PFSK-1 (cell line): ENCODE measurements around the gene TPK1.

Source experiments
- FOXP2 ChIP-seq: optimal IDR thresholded peaks from 2 replicates; pipeline ENCODE3; 2011; ENCODE audit warnings: borderline replicate concordance, control low read depth, inconsistent platforms; ENCODE audit not compliant: insufficient read depth; ENCODE audit errors: extremely low read length, extremely low read depth
- POLR2AphosphoS5 ChIP-seq: IDR thresholded peaks from 2 replicates; pipeline ENCODE4 v1.6.1; 2012; ENCODE audit warnings: low read depth, mild to moderate bottlenecking, control low read depth, low read length, moderate library complexity
- SIN3A ChIP-seq: IDR thresholded peaks from 2 replicates; pipeline ENCODE4 v1.6.1; 2012; ENCODE audit warnings: mild to moderate bottlenecking, low read length, moderate library complexity, borderline replicate concordance; ENCODE audit not compliant: insufficient read depth
- TAF1 ChIP-seq: IDR thresholded peaks from 2 replicates; pipeline ENCODE4 v1.6.1; 2012; ENCODE audit warnings: low read length, control low read depth, borderline replicate concordance; ENCODE audit not compliant: insufficient read depth
- TF ChIP-seq, protein P1 (sequence below), 2 experiments: IDR thresholded peaks; 2 replicates each; pipeline versions ENCODE4 v1.6.1 to v1.8.0; 2011 to 2012; ENCODE audit warnings: low read depth in 2 of 2, low read length in 2 of 2, control low read depth in 1 of 2, inconsistent platforms in 1 of 2, mild to moderate bottlenecking in 1 of 2, moderate library complexity in 1 of 2; ENCODE audit not compliant: insufficient read depth in 1 of 2

The TPK1 gene

DNA sequence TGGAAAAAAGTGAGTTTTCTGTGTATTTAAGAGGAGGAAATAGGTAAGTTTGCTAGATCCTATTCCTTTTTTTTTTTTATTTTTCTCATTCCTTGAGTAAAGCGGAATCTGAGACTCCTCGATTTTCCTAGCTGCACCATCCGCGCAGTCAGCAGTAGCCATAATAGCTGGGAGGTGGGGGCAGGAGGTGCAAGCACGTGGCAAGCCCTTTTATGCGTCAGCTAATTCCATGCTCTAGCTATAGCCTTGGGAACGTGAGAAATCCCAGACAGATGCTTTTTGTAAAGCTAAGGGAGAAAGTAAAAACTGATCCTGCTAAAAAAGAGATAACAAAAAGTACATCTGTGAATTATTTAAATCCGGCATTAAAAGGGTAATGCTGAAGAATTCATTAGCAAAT lies 33.2 kb upstream of the TPK1 start:
- no peak for TF ChIP-seq FOXP2
- TF ChIP-seq SIN3A = no peak
- TF ChIP-seq, protein P1, sequence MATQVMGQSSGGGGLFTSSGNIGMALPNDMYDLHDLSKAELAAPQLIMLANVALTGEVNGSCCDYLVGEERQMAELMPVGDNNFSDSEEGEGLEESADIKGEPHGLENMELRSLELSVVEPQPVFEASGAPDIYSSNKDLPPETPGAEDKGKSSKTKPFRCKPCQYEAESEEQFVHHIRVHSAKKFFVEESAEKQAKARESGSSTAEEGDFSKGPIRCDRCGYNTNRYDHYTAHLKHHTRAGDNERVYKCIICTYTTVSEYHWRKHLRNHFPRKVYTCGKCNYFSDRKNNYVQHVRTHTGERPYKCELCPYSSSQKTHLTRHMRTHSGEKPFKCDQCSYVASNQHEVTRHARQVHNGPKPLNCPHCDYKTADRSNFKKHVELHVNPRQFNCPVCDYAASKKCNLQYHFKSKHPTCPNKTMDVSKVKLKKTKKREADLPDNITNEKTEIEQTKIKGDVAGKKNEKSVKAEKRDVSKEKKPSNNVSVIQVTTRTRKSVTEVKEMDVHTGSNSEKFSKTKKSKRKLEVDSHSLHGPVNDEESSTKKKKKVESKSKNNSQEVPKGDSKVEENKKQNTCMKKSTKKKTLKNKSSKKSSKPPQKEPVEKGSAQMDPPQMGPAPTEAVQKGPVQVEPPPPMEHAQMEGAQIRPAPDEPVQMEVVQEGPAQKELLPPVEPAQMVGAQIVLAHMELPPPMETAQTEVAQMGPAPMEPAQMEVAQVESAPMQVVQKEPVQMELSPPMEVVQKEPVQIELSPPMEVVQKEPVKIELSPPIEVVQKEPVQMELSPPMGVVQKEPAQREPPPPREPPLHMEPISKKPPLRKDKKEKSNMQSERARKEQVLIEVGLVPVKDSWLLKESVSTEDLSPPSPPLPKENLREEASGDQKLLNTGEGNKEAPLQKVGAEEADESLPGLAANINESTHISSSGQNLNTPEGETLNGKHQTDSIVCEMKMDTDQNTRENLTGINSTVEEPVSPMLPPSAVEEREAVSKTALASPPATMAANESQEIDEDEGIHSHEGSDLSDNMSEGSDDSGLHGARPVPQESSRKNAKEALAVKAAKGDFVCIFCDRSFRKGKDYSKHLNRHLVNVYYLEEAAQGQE (IDR thresholded peaks at IDR 0.05; ENCODE audit: insufficient read depth in 1 of 2, low read depth in 2 of 2, low read length in 2 of 2) = no peak
- no peak for TF ChIP-seq POLR2AphosphoS5
- TF ChIP-seq TAF1 = no peak

GRCh38 chr7:144866189-144866588 lies 30.3 kb upstream of the TPK1 start:
- TF ChIP-seq SIN3A (no peak), FOXP2 (no peak), POLR2AphosphoS5 (no peak), TAF1 (no peak)
- TF ChIP-seq, protein P1 (IDR thresholded peaks at IDR 0.05; ENCODE audit: insufficient read depth in 1 of 2, low read depth in 2 of 2, low read length in 2 of 2) = no peak

DNA sequence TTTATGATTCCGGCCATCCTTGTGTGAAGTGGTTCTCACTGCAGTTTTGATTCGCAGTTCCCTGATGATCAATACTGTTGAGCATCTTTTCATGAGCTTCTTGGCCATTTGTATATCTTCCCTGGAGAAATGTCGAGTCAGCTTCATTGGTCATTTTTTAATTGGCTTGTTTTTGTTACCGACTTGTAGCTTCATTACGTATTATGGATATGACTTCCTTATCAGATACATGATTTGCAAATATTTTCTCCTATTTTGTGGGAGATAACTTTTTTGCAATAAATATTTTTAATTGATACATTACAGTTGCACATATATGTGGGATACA lies 27.4 kb upstream of the TPK1 start:
- TF ChIP-seq SIN3A (no peak), TAF1 (no peak), POLR2AphosphoS5 (no peak), FOXP2 (no peak)
- TF ChIP-seq, protein P1 (IDR thresholded peaks at IDR 0.05; ENCODE audit: insufficient read depth in 1 of 2, low read depth in 2 of 2, low read length in 2 of 2) = no peak

DNA sequence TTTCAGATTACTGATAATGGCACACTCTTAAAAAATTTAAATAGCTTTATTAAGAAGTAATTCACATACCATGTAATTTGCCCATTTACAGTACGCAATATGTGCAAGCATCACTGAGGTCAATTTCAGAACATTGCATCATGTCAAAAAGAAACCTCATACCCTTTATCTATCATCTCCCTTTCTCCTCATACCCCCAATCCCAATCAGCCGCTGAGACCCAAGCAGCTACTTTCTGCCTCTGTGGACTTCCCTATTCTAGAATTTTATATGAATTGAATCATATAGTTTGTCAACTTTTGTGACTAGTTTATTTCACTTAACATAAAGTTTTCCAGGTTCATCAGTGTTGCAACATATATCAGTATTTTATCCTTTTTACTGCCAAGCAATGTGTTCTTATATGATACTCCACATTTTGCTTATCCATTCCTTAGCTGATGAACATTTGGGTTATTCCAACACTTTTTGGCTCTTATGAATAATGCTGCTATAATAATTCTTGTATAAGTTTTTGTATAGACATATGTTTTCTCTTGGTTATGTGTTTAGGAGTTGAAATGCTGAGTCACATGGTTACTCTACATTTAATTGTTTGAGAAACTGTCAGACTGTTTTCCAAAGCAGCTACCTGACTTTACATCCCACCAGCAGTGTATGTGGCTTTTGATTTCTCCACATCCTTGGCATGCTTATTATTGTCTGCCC lies 26.9 kb upstream of the TPK1 start:
- TF ChIP-seq, protein P1 (IDR thresholded peaks at IDR 0.05; ENCODE audit: insufficient read depth in 1 of 2, low read depth in 2 of 2, low read length in 2 of 2) = no peak
- TF ChIP-seq TAF1 (no peak), POLR2AphosphoS5 (no peak), SIN3A (no peak), FOXP2 (no peak)
